HepG2 (cell line): ENCODE data around the gene CASD1. TPM values are rescaled to one million over a fixed set of nuclear protein-coding genes. Genes with fewer than 3 reads are reported as not detected.
A peak's percentile ranks its signal among the peaks of the same experiment; 100 is the strongest.

ENCODE experiments used
- AKAP8 ChIP-seq: sonication (generic); formaldehyde crosslinking; IDR thresholded peaks from 2 replicates; pipeline ENCODE4 v1.5.1; 2020; ENCODE audit warnings: mild to moderate bottlenecking, missing genetic modification reagents
- FIP1L1 ChIP-seq: fragments of 200-400 bp; formaldehyde crosslinking; IDR thresholded peaks from 2 replicates; pipeline ENCODE4 v1.6.1; 2018; ENCODE audit warnings: low read depth, mild to moderate bottlenecking, low read length, moderate library complexity, borderline replicate concordance; ENCODE audit not compliant: insufficient read depth
- FOSL1 ChIP-seq: sonication (generic); formaldehyde crosslinking; IDR thresholded peaks from 2 replicates; pipeline ENCODE4 v1.9.0; 2021; ENCODE audit warnings: missing genetic modification reagents, borderline replicate concordance
- FOXJ3 ChIP-seq: sonication (generic); formaldehyde crosslinking; IDR thresholded peaks from 2 replicates; pipeline ENCODE4 v1.4.0; 2020; ENCODE audit warnings: missing genetic modification reagents, mild to moderate bottlenecking, borderline replicate concordance
- HMGXB3 ChIP-seq: sonication (generic); formaldehyde crosslinking; IDR thresholded peaks from 2 replicates; pipeline ENCODE4 v1.4.0; 2020; ENCODE audit warnings: missing genetic modification reagents, borderline replicate concordance
- HNRNPH1 ChIP-seq: fragments of 200-400 bp; formaldehyde crosslinking; optimal IDR thresholded peaks from 2 replicates; pipeline ENCODE3; 2017; ENCODE audit warnings: mild to moderate bottlenecking, low read depth, low read length
- HOXA3 ChIP-seq: sonication (generic); formaldehyde crosslinking; IDR thresholded peaks from 2 replicates; pipeline ENCODE4 v1.5.0; 2020; ENCODE audit warnings: missing genetic modification reagents
- LCORL ChIP-seq, 2 experiments: fragments of 450-650 bp in 1 of 2; sonication (generic) in 1 of 2; formaldehyde crosslinking in 1 of 2; IDR thresholded peaks; 2 replicates each; pipeline versions ENCODE4 v1.5.0 to v1.6.1; 2017 to 2020; ENCODE audit warnings: antibody characterized with exemption in 1 of 2, missing genetic modification reagents in 1 of 2
- MED1 ChIP-seq: sonication (generic); formaldehyde crosslinking; IDR thresholded peaks from 2 replicates; pipeline ENCODE4 v1.4.0; 2020; ENCODE audit warnings: missing genetic modification reagents
- MTERF4 ChIP-seq: sonication (generic); formaldehyde crosslinking; IDR thresholded peaks from 2 replicates; pipeline ENCODE4 v1.8.0; 2023; ENCODE audit warnings: mild to moderate bottlenecking, missing genetic modification reagents
- MXI1 ChIP-seq: IDR thresholded peaks from 3 replicates; pipeline ENCODE4 v1.6.1; 2012; ENCODE audit warnings: low read depth, low read length, inconsistent platforms, borderline replicate concordance
- POLR2A ChIP-seq, 2 experiments: IDR thresholded peaks; 2 replicates each; pipeline ENCODE4 v1.6.1; 2011; ENCODE audit warnings: low read depth in 2 of 2, low read length in 2 of 2, mild to moderate bottlenecking in 1 of 2, moderate library complexity in 1 of 2; ENCODE audit not compliant: insufficient read depth in 1 of 2
- RBM39 ChIP-seq: fragments of 200-400 bp; formaldehyde crosslinking; IDR thresholded peaks from one replicate; pipeline ENCODE4 v1.6.1; 2018; ENCODE audit warnings: antibody characterized with exemption, mild to moderate bottlenecking, low read depth, low read length; ENCODE audit not compliant: poor library complexity, severe bottlenecking
- RFX5 ChIP-seq: IDR thresholded peaks from 2 replicates; pipeline ENCODE4 v1.6.1; 2011; ENCODE audit warnings: low read depth, low read length, improper control_type of control experiment
- SP5 ChIP-seq: IDR thresholded peaks from 2 replicates; pipeline ENCODE4 v1.6.1; 2016; ENCODE audit warnings: low read depth, borderline replicate concordance
- SRSF4 ChIP-seq: fragments of 200-400 bp; formaldehyde crosslinking; IDR thresholded peaks from one replicate; pipeline ENCODE4 v1.6.1; 2018; ENCODE audit warnings: mild to moderate bottlenecking, low read depth, low read length, moderate library complexity; ENCODE audit not compliant: poor library complexity, severe bottlenecking
- TFDP1 ChIP-seq: IDR thresholded peaks from 2 replicates; pipeline ENCODE4 v1.6.1; 2016; ENCODE audit warnings: missing compliant biosample characterization, missing genetic modification reagents, borderline replicate concordance
- ZNF234 ChIP-seq: sonication (generic); formaldehyde crosslinking; conservative IDR thresholded peaks from 2 replicates; pipeline ENCODE4 v1.5.1; 2020; ENCODE audit warnings: mild to moderate bottlenecking, missing genetic modification reagents
- ZNF253 ChIP-seq: sonication (generic); formaldehyde crosslinking; IDR thresholded peaks from 2 replicates; pipeline ENCODE4 v1.8.0; 2022; ENCODE audit warnings: mild to moderate bottlenecking, missing genetic modification reagents, borderline replicate concordance
- ZNF644 ChIP-seq: IDR thresholded peaks from 2 replicates; pipeline ENCODE4 v1.6.1; 2016; ENCODE audit warnings: low read depth
- ZNF788 ChIP-seq: sonication (generic); formaldehyde crosslinking; IDR thresholded peaks from 2 replicates; pipeline ENCODE4 v1.5.0; 2020; ENCODE audit warnings: mild to moderate bottlenecking, missing genetic modification reagents, borderline replicate concordance
- ZNF841 ChIP-seq: sonication (generic); formaldehyde crosslinking; IDR thresholded peaks from 2 replicates; pipeline ENCODE4 v1.8.1; 2023; ENCODE audit warnings: missing genetic modification reagents, borderline replicate concordance
- polyA plus RNA-seq, 8 experiments: library from polyadenylated mRNA; depleted of rRNA in 3 of 8; stranded (reverse) in 7 of 8; unstranded in 1 of 8; fragments of >200 nt; fragmentation: Illumina TruSeq in 4 of 8; extraction: Trizol in 4 of 8; gene quantifications; 2 replicates each; pipeline versions ENCODE4 v1.2.1 to v1.2.3, GENCODE V29; 2011 to 2016; ENCODE audit warnings: low read depth in 4 of 8, missing spikeins in 1 of 8, mixed read lengths in 1 of 8; ENCODE audit not compliant: insufficient read depth in 1 of 8
- total RNA-seq, 5 experiments: library from RNA; depleted of rRNA; stranded (reverse); fragments of >200 nt; fragmentation: Illumina TruSeq; extraction: Trizol; gene quantifications; 2 replicates each; pipeline ENCODE4 v1.2.3, GENCODE V29; 2016; ENCODE audit warnings: low read depth in 1 of 5

The CASD1 gene
- total and polyA plus RNA-seq, 2 of the 13 experiments (the other 11 are each of a cell fraction or from before 2014, with no cell fraction given) = 22.9 to 32.6 TPM

- TF ChIP-seq HMGXB3 (no peak), ZNF253 (CRISPR knock-in tag) (peak; percentile 88; the same call in 1 of the 2 replicates), AKAP8 (CRISPR knock-in tag) (no peak; the same call in none of the 2 replicates), MXI1 (peak; percentile 42; the same call in 1 of the 3 replicates), TFDP1 (peak; percentile 52; the same call in 1 of the 2 replicates), SRSF4 (no peak), FOSL1 (no peak; the same call in 1 of the 2 replicates), ZNF644 (CRISPR knock-in tag) (no peak), FOXJ3 (CRISPR knock-in tag) (no peak), ZNF234 (CRISPR knock-in tag) (no peak), SP5 (CRISPR knock-in tag) (peak; percentile 20; the same call in 1 of the 2 replicates), MTERF4 (CRISPR knock-in tag) (peak; percentile 47; the same call in 1 of the 2 replicates), RFX5 (no peak), HOXA3 (peak; percentile 93), HNRNPH1 (no peak), MED1 (CRISPR knock-in tag) (peak; percentile 73), POLR2A (IDR thresholded peaks at IDR 0.05; ENCODE audit: insufficient read depth in 1 of 2, low read depth in 2 of 2, low read length in 2 of 2) (peak; percentile 77 to 80), ZNF841 (CRISPR knock-in tag) (peak; percentile 36; the same call in 1 of the 2 replicates), ZNF788 (CRISPR knock-in tag) (no peak), FIP1L1 (no peak), LCORL (IDR thresholded peaks at IDR 0.05) (no peak), LCORL (CRISPR knock-in tag; IDR thresholded peaks at IDR 0.05) (peak; percentile 65; the same call in 1 of the 2 replicates), RBM39 (peak; percentile 29)
Observed at GRCh38 chr7:94509887-94510581, 425 bp downstream of the CASD1 start (continued).
